DMS 273 treated with DMSO at 0.1 percent for 48 hours (cell line): ENCODE data around the gene NSDHL.

ENCODE experiments used
- DNase-seq: peaks from one replicate; lab custom pipeline; 2025; lab: John Stamatoyannopoulos, UW

The NSDHL gene

DNA sequence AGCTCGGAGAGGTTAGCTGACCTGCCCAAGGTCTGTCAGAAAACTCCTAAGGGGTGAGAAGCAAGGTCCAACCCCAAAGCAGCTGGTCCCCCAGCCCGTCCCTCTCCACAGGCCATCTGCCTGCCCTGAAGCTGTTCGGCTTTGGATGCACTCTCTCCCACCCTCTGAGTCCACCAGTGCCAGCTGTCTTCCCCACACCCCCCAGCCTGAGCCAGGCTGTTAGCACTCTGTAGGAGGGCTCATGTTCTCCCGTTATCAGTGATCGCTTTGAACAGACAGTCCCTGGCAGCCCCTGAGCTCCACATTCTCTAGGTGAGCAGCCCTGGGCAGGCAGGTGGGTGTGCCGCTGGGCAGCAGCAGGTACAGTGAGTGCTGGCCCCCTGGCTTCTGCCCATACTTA is 83.0 kb downstream of the NSDHL start:
- peak; percentile 91 for DNase-seq

DNA sequence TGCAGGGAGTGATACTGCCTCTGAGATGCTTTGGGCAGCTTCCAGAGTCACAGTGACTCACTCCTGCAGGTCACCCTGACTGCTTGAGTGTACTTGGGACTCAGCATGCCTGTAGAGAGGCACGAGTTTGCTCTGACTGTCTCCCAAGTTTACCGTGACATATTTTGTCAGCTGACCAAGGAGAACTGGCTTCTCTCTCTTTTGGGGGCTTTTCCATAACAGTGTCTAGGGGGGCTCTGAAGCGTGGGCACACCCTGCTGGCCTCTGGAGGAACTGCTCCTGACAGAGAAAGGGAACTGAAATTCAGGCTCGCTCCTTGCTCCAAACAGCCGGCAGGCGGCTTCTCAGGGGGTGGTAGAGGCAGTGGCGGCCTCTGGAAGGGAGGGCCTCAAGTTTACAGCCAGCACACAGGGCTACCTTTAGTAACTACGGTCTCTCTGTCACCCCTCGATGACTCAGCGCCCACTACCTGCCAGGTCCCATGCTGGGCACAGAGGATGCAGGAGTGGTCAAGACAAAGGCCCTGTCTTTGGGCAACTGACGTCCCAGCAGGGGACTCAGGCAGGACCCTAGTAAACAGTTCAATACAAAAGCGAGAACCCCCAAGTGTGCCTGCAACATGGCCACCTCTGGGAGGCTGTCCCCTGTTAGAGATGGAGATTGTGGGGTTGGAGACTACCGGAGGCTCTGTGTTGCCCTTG is 84.8 kb downstream of the NSDHL start:
- peak; percentile 46 for DNase-seq

DNA sequence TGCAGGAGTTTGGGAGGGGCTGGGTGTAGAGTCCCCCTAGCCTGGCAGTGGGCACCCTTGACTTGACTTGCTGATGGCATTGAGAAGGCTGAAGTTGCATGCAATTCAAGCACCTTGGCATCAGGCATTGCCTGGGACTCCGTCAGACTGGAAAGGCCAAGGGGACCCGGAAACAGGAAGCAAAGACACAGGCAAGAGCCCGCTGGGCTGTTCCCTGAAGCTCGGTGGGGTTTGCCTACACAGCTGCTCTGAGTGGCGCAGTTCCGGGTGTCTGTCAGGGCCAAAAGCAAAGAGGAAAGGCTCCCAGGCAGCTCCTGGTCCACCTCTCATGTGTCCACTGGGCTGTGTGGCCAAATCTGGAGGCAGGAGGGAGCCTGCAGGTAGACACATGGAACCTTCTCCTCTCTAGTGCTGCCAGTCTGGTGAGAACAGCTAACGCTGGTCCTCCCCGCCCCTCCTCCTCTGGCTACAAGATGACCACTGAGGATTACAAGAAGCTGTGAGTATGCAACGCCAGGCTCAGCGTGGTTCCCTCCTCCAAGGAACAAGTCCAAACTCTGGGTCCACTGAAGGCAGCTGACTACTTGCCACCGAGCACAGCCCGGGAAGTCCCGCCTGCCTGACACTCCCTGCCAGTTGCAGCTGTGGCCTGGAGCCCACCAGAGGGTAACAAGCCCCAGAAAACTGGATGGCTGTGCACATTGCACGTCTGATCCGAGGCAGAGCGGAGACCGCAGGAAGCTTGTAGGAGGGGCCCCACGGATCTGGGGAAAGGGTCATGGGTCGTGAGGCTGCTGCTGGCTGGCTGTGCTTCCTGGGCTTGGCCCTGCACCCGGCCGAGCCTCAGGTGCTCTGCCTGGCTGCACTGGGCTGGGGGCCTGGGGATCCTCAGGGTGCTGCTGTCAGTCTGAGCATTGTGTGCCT is 87.1 kb downstream of the NSDHL start:
- DNase-seq: no peak

DNA sequence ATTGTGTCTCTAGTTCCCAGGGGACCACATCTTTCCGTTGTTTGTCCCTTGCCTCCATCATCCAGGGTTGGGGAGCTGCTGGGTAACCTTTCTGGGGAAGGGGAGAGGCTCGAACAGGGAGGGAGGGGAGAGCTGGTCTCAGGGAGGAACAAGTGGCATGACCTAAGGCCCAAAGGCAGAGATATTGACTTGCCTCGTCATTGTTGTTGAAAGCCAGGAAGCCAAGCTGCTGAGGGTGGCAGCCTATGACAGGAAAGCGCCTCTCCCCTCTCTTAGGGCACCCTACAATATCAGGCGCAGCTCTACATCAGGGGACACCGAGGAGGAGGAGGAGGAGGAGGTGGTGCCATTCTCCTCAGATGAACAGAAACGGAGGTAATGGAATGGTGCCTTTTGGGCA is 87.8 kb downstream of the NSDHL start:
- DNase-seq: no peak
